Loucy (cell line): ENCODE data around the gene TMEM259.

Experiments
- EZH2phosphoT487 ChIP-seq: fragments of 200-600 bp; IDR thresholded peaks from 2 replicates; pipeline ENCODE4 v1.6.1; 2018; ENCODE audit warnings: antibody characterized with exemption, mild to moderate bottlenecking, moderate library complexity, borderline replicate concordance
- TF ChIP-seq, protein P1 (sequence below): fragments of 200-600 bp; sonication (generic); conservative IDR thresholded peaks from 2 replicates; pipeline ENCODE4 v1.5.1; 2014; ENCODE audit warnings: mild to moderate bottlenecking, antibody characterized with exemption, low read length

GRCh38 chr19:990119-990571 is 30.8 kb downstream of the TMEM259 start:
- TF ChIP-seq, protein P1, sequence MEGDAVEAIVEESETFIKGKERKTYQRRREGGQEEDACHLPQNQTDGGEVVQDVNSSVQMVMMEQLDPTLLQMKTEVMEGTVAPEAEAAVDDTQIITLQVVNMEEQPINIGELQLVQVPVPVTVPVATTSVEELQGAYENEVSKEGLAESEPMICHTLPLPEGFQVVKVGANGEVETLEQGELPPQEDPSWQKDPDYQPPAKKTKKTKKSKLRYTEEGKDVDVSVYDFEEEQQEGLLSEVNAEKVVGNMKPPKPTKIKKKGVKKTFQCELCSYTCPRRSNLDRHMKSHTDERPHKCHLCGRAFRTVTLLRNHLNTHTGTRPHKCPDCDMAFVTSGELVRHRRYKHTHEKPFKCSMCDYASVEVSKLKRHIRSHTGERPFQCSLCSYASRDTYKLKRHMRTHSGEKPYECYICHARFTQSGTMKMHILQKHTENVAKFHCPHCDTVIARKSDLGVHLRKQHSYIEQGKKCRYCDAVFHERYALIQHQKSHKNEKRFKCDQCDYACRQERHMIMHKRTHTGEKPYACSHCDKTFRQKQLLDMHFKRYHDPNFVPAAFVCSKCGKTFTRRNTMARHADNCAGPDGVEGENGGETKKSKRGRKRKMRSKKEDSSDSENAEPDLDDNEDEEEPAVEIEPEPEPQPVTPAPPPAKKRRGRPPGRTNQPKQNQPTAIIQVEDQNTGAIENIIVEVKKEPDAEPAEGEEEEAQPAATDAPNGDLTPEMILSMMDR = no peak
- TF ChIP-seq EZH2phosphoT487 = no peak
